Left ventricle myocardium inferior (tissue), 1 donor: ENCODE results near the gene KRT72. TPM values are rescaled to one million over a fixed set of nuclear protein-coding genes. Genes with fewer than 3 reads are reported as not detected.

Source experiments
- DNase-seq: peaks from one replicate; pipeline ENCODE4 v3.0.0-alpha.2; 2020
- H3K27ac ChIP-seq: fragments of 200-600 bp; replicated peaks from 2 replicates; pipeline ENCODE4 v1.8.0; 2021
- H3K27me3 ChIP-seq: fragments of 200-600 bp; 2 replicates; pipeline ENCODE4 v1.8.0; 2021; ENCODE audit warnings: low read depth
- H3K36me3 ChIP-seq: fragments of 200-600 bp; 2 replicates; pipeline ENCODE4 v1.8.0; 2021
- H3K4me1 ChIP-seq: fragments of 200-600 bp; 2 replicates; pipeline ENCODE4 v1.8.0; 2021
- H3K4me3 ChIP-seq: fragments of 200-600 bp; 2 replicates; pipeline ENCODE4 v1.8.0; 2021; ENCODE audit warnings: mild to moderate bottlenecking, moderate library complexity
- H3K9me3 ChIP-seq: fragments of 200-600 bp; replicated peaks from 2 replicates; pipeline ENCODE4 v1.8.0; 2021
- CTCF ChIP-seq: fragments of 200-600 bp; IDR thresholded peaks from 2 replicates; pipeline ENCODE4 v1.8.0; 2021; ENCODE audit warnings: antibody characterized with exemption, mild to moderate bottlenecking, borderline replicate concordance
- intact Hi-C: fragments of 100-400 bp; cut with micrococcal nuclease; formaldehyde crosslinking; loops from one replicate; pipeline ENCODE4 v1.11.0; 2022
- total RNA-seq: library from RNA; stranded (reverse); fragmentation: NEBNext Ultra II Directional; extraction: Animal tissue kit (Norgen Biotek cat#: 25700); gene quantifications from one replicate; pipeline ENCODE4 v1.2.1, GENCODE V29; 2021
- donor health status: DM: no; HTN: yes; CAD: no; lungs with severe emphysema.

KRT72 gene
- total RNA-seq, 1 donor from 2014 or later = not detected

GRCh38 chr12:52582486-52582885 lies 18.8 kb downstream of the KRT72 start:
- no peaks in the 10 kb centered on the region for H3K4me1 ChIP-seq
- H3K27ac ChIP-seq = no peak overlapping the region
- no peaks in the 10 kb centered on the region for H3K36me3 ChIP-seq
- no peak for TF ChIP-seq CTCF
- H3K27me3 ChIP-seq = peaks cover 45% of the 10 kb centered on the region
- no peak for DNase-seq
- H3K9me3 ChIP-seq = no peaks in the 10 kb centered on the region
- intact Hi-C loops = loop anchor here (10.0 kb wide), 2 partner anchors 302 to 392 kb away; no protein-coding TSS in a partner anchor
- no peak overlapping the region for H3K4me3 ChIP-seq

- intact Hi-C loops = loop anchor here (10.0 kb wide), 2 partner anchors 303 to 393 kb away; no protein-coding TSS in a partner anchor
- Histone ChIP-seq H3K27ac (no peak overlapping the region), H3K9me3 (no peaks in the 10 kb centered on the region), H3K4me1 (no peaks in the 10 kb centered on the region), H3K36me3 (no peaks in the 10 kb centered on the region), H3K27me3 (peaks cover 42% of the 10 kb centered on the region), H3K4me3 (no peak overlapping the region)
- no peak for TF ChIP-seq CTCF
- DNase-seq = no peak
Observed at GRCh38 chr12:52581481-52581880, 19.8 kb downstream of the KRT72 start.

- Histone ChIP-seq H3K4me3 (no peak overlapping the region), H3K4me1 (no peaks in the 10 kb centered on the region), H3K9me3 (no peaks in the 10 kb centered on the region), H3K36me3 (no peaks in the 10 kb centered on the region), H3K27ac (no peak overlapping the region), H3K27me3 (peaks cover 42% of the 10 kb centered on the region)
- TF ChIP-seq CTCF = no peak
- no peak for DNase-seq
- intact Hi-C loops = loop anchor here (10.0 kb wide), 2 partner anchors 304 to 394 kb away; no protein-coding TSS in a partner anchor
Observed at GRCh38 chr12:52581066-52581465, 20.2 kb downstream of the KRT72 start.

- intact Hi-C loops = loop anchor here (10.0 kb wide), 2 partner anchors 304 to 394 kb away; no protein-coding TSS in a partner anchor
- H3K36me3 ChIP-seq = no peaks in the 10 kb centered on the region
- H3K27ac ChIP-seq = no peak overlapping the region
- no peaks in the 10 kb centered on the region for H3K4me1 ChIP-seq
- TF ChIP-seq CTCF = no peak
- no peak for DNase-seq
- H3K27me3 ChIP-seq = peaks cover 47% of the 10 kb centered on the region
- H3K9me3 ChIP-seq = no peaks in the 10 kb centered on the region
- no peak overlapping the region for H3K4me3 ChIP-seq
Observed at GRCh38 chr12:52580496-52580895, 20.8 kb downstream of the KRT72 start.

- no peaks in the 10 kb centered on the region for H3K9me3 ChIP-seq
- no peak overlapping the region for H3K27ac ChIP-seq
- no peak for TF ChIP-seq CTCF
- no peak for DNase-seq
- intact Hi-C loops = loop anchor here (10.0 kb wide), 2 partner anchors 305 to 395 kb away; no protein-coding TSS in a partner anchor
- no peaks in the 10 kb centered on the region for H3K36me3 ChIP-seq
- peaks cover 52% of the 10 kb centered on the region for H3K27me3 ChIP-seq
- H3K4me3 ChIP-seq = no peak overlapping the region
- no peaks in the 10 kb centered on the region for H3K4me1 ChIP-seq
Observed at GRCh38 chr12:52579468-52580465, 21.5 kb downstream of the KRT72 start.
